KOPT-K1 (cell line): ENCODE measurements around the gene APBA3.

ENCODE experiments used
- H3K27ac ChIP-seq: fragments of 200-600 bp; sonication (generic); 2 replicates; pipeline ENCODE4 v1.5.1; 2016; ENCODE audit warnings: antibody characterized with exemption, mild to moderate bottlenecking, low read depth, low read length; ENCODE audit not compliant: poor library complexity, severe bottlenecking
- H3K36me3 ChIP-seq: fragments of 200-600 bp; sonication (generic); 2 replicates; pipeline ENCODE4 v1.5.1; 2017; ENCODE audit warnings: antibody characterized with exemption, mild to moderate bottlenecking, low read length, moderate library complexity; ENCODE audit not compliant: insufficient read depth
- H3K9me3 ChIP-seq: fragments of 200-600 bp; sonication (generic); 2 replicates; pipeline ENCODE4 v1.5.1; 2017; ENCODE audit warnings: antibody characterized with exemption, low read length, mild to moderate bottlenecking; ENCODE audit not compliant: insufficient read depth, poor library complexity, severe bottlenecking

Gene APBA3, protein sequence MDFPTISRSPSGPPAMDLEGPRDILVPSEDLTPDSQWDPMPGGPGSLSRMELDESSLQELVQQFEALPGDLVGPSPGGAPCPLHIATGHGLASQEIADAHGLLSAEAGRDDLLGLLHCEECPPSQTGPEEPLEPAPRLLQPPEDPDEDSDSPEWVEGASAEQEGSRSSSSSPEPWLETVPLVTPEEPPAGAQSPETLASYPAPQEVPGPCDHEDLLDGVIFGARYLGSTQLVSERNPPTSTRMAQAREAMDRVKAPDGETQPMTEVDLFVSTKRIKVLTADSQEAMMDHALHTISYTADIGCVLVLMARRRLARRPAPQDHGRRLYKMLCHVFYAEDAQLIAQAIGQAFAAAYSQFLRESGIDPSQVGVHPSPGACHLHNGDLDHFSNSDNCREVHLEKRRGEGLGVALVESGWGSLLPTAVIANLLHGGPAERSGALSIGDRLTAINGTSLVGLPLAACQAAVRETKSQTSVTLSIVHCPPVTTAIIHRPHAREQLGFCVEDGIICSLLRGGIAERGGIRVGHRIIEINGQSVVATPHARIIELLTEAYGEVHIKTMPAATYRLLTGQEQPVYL

DNA sequence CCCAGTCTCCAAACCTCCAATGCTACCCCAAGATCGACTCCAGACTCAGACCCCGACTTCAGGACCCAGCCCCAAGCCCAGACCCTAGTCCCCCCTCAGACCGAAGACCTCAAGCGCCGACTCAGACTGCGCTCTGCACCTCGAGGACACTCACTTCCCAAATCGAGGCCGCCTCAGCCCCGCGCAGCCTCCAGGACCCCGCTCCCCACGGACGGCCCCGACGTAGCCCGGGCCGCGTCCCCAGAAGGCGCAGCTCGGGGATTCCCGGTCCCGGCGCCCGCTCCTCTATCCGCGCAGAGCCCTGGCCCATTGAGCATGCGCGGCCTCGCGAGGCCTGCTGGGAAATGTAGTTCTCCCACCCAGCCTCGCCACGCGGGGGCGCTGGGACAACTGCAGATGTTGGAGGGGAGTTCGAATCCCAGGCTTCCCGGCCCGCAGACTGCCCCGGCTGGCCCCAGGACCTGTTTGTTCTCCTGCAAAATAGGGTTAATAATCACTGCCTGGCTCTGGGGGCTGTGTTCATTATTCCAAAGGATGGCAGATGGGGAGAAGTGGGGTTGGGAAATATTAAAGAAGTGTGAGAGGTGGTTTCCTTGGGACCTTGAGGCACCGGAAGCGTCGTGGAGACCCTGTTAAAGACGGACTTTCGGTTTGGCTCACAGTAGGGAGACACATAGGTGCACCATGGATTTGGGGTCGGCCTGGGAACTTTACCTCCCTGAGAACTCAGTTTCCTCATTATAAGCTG, at the start of gene APBA3:
TSS of gene APBA3 (minus strand) at position 311 of the 748 bp plus-strand sequence. CDS start 1,428 bp downstream, outside the sequence.
- no peaks in the 10 kb centered on the region for H3K9me3 ChIP-seq
- peaks cover 31% of the 10 kb centered on the region for H3K36me3 ChIP-seq
- peak within 1 kb of the TSS; percentile 98 for H3K27ac ChIP-seq

- H3K27ac ChIP-seq = peak overlapping the region; percentile 32
- no peaks in the 10 kb centered on the region for H3K9me3 ChIP-seq
- no peaks in the 10 kb centered on the region for H3K36me3 ChIP-seq
Measured at GRCh38 chr19:3810708-3811355, 49.3 kb upstream of the APBA3 start.

DNA sequence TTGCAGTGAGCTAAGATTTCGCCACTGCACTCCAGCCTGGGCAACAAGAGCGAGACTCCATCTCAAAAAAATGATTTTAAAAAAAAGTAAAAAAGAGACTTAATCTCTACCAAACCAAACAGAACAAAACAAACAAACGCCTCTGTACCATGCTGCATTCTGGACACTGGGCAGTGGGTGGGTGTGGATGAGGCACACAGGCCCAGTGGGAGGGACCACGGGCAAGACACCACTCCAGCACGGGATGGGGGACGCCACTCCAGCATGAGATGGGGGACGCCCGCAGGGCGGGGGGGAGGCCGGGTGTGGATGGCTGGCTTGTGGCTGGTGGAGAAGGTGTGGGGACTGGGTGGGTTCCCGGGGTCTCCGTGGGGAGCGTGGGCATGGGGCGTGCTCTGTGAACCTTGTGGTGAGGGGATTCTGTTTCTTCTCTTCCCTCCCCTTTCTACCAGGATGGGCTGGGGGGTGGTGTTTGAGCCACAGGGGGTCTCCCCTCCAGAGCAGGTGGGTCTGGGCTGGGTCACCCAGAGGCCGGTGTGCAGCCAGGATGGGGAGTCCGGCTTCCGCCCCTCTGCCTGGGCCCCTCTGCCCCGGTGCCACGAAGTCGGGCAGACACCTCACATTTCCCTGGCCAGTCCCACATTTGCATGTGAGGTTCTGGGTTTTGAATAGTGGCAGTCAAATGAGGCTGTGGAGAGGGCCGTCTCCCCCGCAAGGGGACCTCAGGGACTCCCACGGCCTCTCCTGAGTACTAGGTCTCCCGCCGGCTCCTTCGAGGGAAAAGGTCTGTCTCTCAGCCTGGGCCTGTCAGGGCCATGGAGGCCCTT, 48.6 kb upstream of the APBA3 start:
- Histone ChIP-seq H3K36me3 (no peaks in the 10 kb centered on the region), H3K9me3 (no peaks in the 10 kb centered on the region), H3K27ac (peak overlapping the region; percentile 32)

DNA sequence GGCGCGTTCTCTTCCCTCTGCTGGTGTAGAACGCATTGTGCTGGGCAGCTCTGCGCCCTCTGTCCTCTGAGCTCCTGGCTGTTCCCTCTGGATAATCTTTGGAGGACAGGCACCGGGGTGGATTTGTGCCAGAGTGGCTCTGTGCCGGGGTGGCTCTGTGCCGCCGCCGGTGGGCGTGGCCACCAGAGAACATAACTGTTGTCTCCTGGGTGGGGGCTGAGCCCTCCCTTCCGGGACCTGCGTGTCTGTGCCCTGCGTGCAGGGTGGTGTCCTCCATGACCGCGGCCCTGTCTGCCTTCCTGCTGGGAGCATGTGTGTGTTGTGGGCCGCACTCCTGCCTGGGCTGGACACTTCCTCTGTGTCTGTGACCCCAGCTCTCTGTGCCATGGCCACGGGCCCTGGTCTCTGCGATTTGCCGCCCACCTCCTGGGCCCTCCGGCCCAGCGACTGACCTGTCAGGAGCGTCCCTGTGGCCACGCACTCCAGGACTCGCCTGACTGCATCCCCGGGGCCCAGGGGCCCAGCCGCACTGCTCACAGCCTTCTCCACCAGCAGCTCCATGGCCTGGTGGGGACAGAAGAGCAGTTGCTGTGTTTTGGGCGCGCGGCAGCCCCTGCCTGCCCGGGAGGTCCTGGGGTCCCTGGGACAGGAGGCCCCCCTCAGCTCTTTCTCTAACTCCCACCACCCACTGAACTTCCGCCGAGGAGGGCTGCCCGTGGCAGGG, 47.1 kb upstream of the APBA3 start:
- no peaks in the 10 kb centered on the region for H3K9me3 ChIP-seq
- no peak overlapping the region for H3K27ac ChIP-seq
- H3K36me3 ChIP-seq = no peaks in the 10 kb centered on the region

GRCh38 chr19:3807574-3808354, 46.3 kb upstream of the APBA3 start:
- no peaks in the 10 kb centered on the region for H3K36me3 ChIP-seq
- no peaks in the 10 kb centered on the region for H3K9me3 ChIP-seq
- no peak overlapping the region for H3K27ac ChIP-seq

DNA sequence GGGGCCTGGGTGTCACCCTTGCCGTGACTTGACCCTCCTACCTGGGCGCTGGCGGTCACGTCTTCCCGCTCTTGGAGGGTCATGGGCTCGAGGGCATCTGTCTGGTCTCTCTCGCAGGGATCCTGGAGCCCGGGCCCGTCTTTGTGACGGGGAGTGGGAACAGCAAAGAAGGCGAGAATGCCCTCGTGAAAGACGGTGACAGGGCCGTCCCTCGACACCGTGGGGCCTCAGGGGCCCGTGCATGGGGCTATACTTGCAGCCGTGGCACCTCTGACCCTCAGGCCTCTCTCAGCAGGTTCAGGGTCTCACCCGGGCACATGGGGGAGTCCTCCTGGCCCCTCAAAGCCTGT, 45.6 kb upstream of the APBA3 start:
- no peak overlapping the region for H3K27ac ChIP-seq
- no peaks in the 10 kb centered on the region for H3K9me3 ChIP-seq
- H3K36me3 ChIP-seq = no peaks in the 10 kb centered on the region

- no peaks in the 10 kb centered on the region for H3K36me3 ChIP-seq
- no peak overlapping the region for H3K27ac ChIP-seq
- no peaks in the 10 kb centered on the region for H3K9me3 ChIP-seq
Measured at GRCh38 chr19:3805859-3806258, 44.4 kb upstream of the APBA3 start.

GRCh38 chr19:3804429-3804828, 42.9 kb upstream of the APBA3 start:
- Histone ChIP-seq H3K9me3 (no peaks in the 10 kb centered on the region), H3K36me3 (no peaks in the 10 kb centered on the region), H3K27ac (no peak overlapping the region)

DNA sequence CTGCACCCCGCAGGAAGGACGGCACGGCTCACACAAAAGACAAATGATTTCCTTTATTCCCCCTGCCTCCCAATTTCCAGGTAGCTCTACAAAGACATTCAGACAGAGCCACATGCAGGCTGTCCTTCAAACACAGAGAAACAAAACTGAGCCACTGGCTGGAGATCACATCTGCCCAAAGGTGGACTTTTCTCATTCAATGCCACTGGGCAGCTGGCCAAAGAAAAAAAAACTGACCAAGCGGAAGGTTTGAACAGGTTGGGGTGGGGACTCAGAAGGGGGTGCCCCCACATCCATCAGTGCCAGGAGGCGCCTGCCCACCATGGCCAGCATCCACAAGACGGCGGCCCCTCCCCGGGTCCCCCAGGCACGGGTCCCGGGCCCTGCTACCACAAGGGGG, 42.5 kb upstream of the APBA3 start:
- no peaks in the 10 kb centered on the region for H3K36me3 ChIP-seq
- H3K27ac ChIP-seq = no peak overlapping the region

DNA sequence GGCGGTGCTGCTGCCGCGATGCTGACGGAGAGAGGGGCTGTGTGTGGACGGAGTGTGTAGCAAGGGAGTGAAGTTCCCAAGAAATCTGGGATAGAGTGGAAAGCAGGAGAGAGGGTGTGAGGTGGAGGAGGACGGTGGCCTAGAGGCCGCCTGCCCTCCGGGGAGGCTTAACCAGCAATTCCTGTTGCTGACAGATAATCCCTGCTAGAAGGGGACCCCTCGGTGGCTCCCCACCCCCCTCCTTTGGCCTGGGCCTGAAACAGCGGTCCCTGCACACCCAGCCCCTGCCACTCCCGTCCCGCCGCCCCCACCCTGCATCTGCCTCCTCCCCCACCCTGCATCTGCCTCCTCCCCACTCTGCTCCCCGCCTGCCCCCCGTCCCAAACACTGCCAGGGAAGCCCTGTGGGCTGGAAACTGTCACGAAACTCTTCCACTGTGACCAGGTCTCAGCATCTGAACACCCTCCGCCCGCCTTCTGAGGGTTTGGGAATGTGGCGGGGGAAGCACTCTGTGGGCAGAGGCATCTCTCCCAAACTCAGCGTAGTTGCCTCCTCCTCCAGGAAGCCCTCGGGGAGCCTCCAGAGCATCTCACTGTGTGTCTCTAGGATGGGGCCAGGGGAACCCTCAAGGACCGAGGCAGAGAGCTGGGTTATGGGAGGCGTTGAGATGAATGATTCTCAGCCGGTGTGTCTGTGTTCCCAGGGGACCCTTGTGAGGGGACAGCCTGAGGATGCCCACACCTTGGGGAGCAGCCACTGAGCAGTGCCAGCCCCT, 41.8 kb upstream of the APBA3 start:
- no peaks in the 10 kb centered on the region for H3K36me3 ChIP-seq
- H3K27ac ChIP-seq = no peak overlapping the region
- H3K9me3 ChIP-seq = no peaks in the 10 kb centered on the region

More for the DNA sequence above, 42.5 kb upstream of the APBA3 start:
- no peaks in the 10 kb centered on the region for H3K9me3 ChIP-seq

GRCh38 chr19:3801412-3802096, 40.1 kb upstream of the APBA3 start:
- Histone ChIP-seq H3K27ac (no peak overlapping the region), H3K9me3 (peaks cover 5% of the 10 kb centered on the region), H3K36me3 (no peaks in the 10 kb centered on the region)

GRCh38 chr19:3800996-3801395, 39.5 kb upstream of the APBA3 start:
- Histone ChIP-seq H3K36me3 (no peaks in the 10 kb centered on the region), H3K27ac (no peak overlapping the region)

More at GRCh38 chr19:3800996-3801395, 39.5 kb upstream of the APBA3 start:
- H3K9me3 ChIP-seq = peaks cover 11% of the 10 kb centered on the region
